ENCODE measurements around the gene GSAP.
A peak's percentile ranks its signal among the peaks of the same experiment; 100 is the strongest.

GSAP gene

GRCh38 chr7:77443042-77443441, 26.9 kb upstream of the GSAP start:
- no peak for DNase-seq (ENCODE audit: low read depth)
- TF ChIP-seq POLR2A (IDR thresholded peaks at IDR 0.05; ENCODE audit: extremely low read depth, insufficient read length) = no peak
- TF ChIP-seq MYC (IDR thresholded peaks at IDR 0.05; ENCODE audit: low read depth, low read length) = no peak
- no peak for TF ChIP-seq MAX (IDR thresholded peaks at IDR 0.05; ENCODE audit: low read depth, low read length)
- no peak overlapping the region for H3K4me3 ChIP-seq (ENCODE audit: low read depth, low read length)

GRCh38 chr7:77442636-77443035, 26.5 kb upstream of the GSAP start:
- no peak for TF ChIP-seq POLR2A (IDR thresholded peaks at IDR 0.05; ENCODE audit: extremely low read depth, insufficient read length)
- no peak for TF ChIP-seq MYC (IDR thresholded peaks at IDR 0.05; ENCODE audit: low read depth, low read length)
- no peak for TF ChIP-seq CTCF (IDR thresholded peaks at IDR 0.05; ENCODE audit: low read depth, low read length)
- TF ChIP-seq MAX (IDR thresholded peaks at IDR 0.05; ENCODE audit: low read depth, low read length) = no peak
- H3K4me3 ChIP-seq (ENCODE audit: low read depth, low read length) = no peak overlapping the region
- no peak for DNase-seq (ENCODE audit: low read depth)

- no peak overlapping the region for H3K4me3 ChIP-seq (ENCODE audit: low read depth, low read length)
- TF ChIP-seq MAX (IDR thresholded peaks at IDR 0.05; ENCODE audit: low read depth, low read length) (no peak), CTCF (IDR thresholded peaks at IDR 0.05; ENCODE audit: low read depth, low read length) (no peak), MYC (IDR thresholded peaks at IDR 0.05; ENCODE audit: low read depth, low read length) (no peak), POLR2A (IDR thresholded peaks at IDR 0.05; ENCODE audit: extremely low read depth, insufficient read length) (no peak)
- DNase-seq (ENCODE audit: low read depth) = no peak
These were observed 24.9 kb upstream of the GSAP start for GRCh38 chr7:77441046-77441445.

- no peak overlapping the region for H3K4me3 ChIP-seq (ENCODE audit: low read depth, low read length)
- DNase-seq (ENCODE audit: low read depth) = peak; percentile 48
- TF ChIP-seq CTCF (IDR thresholded peaks at IDR 0.05; ENCODE audit: low read depth, low read length) (peak; percentile 17), MYC (IDR thresholded peaks at IDR 0.05; ENCODE audit: low read depth, low read length) (no peak)
These were observed 23.4 kb upstream of the GSAP start for GRCh38 chr7:77439572-77439971.

DNA sequence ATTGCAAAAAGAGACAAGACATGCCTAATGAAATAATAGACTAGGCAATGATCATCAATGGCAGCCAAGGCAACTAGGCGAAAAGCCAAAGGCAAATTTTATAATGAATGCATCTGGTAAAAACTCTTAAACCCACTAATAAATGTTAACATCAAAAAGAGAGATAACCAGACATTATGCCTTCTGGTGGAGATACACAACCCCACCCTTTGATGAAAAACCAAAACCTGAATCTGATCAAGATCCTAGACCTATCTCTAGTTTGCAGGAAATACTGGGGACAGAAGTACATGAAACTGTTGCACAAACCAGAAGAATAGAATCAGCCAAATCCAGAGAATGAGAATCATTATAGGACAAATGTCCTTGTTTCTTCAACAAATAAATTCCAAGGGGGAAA, 22.0 kb upstream of the GSAP start:
- TF ChIP-seq MYC (IDR thresholded peaks at IDR 0.05; ENCODE audit: low read depth, low read length) (no peak), MAX (IDR thresholded peaks at IDR 0.05; ENCODE audit: low read depth, low read length) (no peak), CTCF (IDR thresholded peaks at IDR 0.05; ENCODE audit: low read depth, low read length) (no peak), POLR2A (IDR thresholded peaks at IDR 0.05; ENCODE audit: extremely low read depth, insufficient read length) (no peak)

GRCh38 chr7:77434570-77435275, 18.6 kb upstream of the GSAP start:
- H3K4me3 ChIP-seq (ENCODE audit: low read depth, low read length) = no peak overlapping the region
- TF ChIP-seq CTCF (IDR thresholded peaks at IDR 0.05; ENCODE audit: low read depth, low read length) (no peak), MYC (IDR thresholded peaks at IDR 0.05; ENCODE audit: low read depth, low read length) (no peak)
- DNase-seq (ENCODE audit: low read depth) = peak; percentile 41

More for the DNA sequence above, 22.0 kb upstream of the GSAP start:
- DNase-seq (ENCODE audit: low read depth) = no peak
- no peak overlapping the region for H3K4me3 ChIP-seq (ENCODE audit: low read depth, low read length)
